GM19043 (cell line): ENCODE measurements around the gene CSK.

Source experiments
- ATAC-seq: cut with Tn5 transposase; IDR thresholded peaks from one replicate; pipeline ENCODE4 v1.9.1; 2021; ENCODE audit warnings: low read depth; ENCODE audit not compliant: unreplicated experiment

Gene CSK

GRCh38 chr15:74822233-74822632 lies 40.4 kb downstream of the CSK start:
- no peak for ATAC-seq

- ATAC-seq: no peak
Observed at GRCh38 chr15:74823324-74823723, 41.4 kb downstream of the CSK start.

DNA sequence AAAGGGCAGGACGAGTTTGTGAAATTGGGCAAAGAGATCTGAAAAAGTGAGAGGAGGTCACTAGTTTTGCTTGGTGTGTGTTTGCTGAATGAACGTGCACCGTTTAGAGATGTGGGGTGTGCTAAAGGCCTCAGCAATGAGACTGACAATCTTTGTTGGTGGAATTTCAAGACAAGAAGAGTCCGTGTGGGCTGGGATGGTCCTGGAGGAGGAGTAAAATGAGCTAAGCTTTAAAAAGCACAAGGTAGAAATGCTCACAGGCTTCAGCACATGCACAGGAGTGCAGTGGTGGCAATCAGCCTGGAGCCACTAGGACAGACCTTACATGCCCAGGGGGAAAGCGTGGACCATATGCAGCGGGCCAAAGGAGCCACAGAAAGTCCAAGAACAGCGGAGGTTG lies 43.1 kb downstream of the CSK start:
- ATAC-seq: no peak

DNA sequence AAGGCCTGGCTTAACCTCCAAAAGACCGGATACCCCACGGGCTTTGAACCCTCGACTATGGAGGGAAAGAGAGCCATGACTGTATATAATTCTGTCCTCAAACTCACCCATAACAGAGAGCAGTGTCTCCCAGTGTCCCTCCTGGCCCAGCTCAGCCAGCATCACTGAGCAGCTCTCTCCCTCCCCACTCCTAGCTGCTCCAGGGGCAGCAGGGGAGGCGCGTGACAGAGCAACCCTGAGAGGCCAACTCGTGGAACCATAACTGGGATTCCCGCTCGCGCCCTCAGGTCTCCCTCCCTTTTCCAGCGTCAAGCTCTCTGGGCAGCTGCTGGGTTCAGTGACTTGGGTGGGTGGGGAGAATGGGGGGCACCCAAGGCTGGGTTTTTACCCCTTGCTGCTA lies 44.0 kb downstream of the CSK start:
- no peak for ATAC-seq

DNA sequence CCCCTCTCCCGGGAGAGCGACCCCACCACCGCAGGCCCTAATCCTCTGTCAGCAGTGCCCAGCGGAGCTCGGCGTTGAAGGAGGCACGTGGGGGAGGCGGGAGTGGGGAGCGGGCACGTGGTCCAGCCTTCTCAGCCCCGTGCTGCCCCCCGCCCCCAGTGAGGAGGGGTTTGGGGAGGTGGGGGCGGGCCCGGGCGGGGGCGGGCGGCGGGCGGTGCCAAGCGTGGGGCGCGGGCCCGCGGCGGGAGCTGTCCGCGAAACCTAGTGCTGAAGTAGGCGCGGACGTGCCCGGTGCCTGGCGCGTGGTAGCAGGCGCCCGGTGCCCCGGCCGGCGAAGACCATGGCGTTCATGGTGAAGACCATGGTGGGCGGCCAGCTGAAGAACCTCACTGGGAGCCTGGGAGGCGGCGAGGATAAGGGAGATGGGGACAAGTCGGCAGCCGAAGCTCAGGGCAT lies 44.5 kb downstream of the CSK start, which contains the start of gene CPLX3:
CPLX3 (plus strand) TSS at position 264 of the 456 bp plus-strand sequence; CDS start at position 341, 77 bp downstream.
- no peak for ATAC-seq

DNA sequence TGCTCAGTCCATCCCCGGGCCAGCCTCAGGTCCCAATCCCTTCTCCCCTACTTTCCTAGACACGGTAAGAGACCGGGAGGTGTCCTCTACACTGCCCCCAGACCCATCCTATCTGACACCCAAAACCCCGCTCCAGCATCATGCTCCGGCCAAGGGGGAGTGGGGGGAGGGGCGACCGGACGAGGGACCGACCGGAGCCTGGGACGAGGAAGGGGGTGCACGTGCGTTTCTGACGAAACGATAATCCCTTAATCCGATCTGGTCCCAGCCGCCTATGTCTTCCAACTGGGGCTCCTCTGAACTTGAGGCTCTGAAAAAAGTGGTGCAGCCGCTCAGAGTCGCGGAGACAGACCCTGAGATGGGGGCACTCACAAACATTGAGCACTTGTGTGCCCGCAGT lies 45.0 kb downstream of the CSK start:
- no peak for ATAC-seq

DNA sequence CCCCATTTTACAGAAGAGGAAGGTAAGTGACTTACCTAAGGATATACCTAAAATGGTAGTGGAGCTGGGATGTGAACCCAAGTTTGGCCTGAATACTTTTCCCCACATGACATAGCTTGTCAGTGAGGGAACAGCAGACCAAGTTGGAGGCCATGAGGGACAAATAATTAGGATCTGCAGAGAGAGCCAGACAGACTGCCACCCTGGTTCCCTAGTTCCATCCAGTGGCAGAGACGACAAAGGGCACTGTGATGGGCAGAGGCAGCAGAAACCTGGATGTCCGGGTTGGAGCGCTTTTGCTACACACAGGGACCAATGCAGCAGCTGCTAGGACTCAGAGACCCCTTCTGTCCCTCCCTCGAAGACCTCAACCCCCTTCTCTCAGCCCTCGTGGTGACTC lies 45.7 kb downstream of the CSK start:
- ATAC-seq: no peak

GRCh38 chr15:74828835-74829234 lies 47.0 kb downstream of the CSK start:
- ATAC-seq: no peak

DNA sequence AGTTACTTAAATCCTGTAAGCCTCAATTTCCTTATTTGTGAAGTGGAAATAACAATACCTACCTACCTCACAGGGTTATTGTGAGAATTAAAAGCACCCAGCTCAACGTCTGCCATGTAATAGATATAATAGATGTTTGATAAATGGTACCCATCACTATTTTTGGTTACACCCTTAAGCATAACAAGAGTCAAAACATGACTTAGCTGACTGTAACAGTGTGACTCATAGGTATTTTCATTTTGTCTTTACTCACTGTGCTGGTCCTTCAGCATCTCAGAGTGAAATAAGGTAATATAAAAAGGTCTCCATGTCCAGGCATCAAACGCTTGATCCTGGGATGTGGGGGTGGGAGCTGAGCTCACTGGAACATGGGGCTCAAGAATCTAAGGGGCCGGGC lies 47.6 kb downstream of the CSK start:
- ATAC-seq: no peak

DNA sequence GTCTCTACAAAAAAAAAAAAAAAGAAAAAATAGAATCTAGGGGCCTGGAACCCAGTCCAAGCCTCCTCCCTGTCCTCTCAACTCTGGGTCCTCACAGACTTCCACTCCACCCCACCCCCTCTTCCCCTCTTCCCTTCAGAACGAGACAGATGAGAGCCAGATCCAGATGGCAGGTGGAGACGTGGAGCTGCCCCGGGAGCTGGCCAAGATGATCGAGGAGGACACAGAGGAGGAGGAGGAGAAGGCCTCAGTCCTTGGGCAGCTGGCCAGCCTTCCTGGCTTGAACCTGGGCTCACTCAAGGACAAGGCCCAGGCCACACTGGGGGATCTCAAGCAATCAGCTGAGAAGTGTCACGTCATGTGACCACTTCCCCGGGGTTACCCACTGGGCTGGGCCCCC lies 48.1 kb downstream of the CSK start:
- no peak for ATAC-seq

- no peak for ATAC-seq
Observed at GRCh38 chr15:74830868-74831267, 49.0 kb downstream of the CSK start.

DNA sequence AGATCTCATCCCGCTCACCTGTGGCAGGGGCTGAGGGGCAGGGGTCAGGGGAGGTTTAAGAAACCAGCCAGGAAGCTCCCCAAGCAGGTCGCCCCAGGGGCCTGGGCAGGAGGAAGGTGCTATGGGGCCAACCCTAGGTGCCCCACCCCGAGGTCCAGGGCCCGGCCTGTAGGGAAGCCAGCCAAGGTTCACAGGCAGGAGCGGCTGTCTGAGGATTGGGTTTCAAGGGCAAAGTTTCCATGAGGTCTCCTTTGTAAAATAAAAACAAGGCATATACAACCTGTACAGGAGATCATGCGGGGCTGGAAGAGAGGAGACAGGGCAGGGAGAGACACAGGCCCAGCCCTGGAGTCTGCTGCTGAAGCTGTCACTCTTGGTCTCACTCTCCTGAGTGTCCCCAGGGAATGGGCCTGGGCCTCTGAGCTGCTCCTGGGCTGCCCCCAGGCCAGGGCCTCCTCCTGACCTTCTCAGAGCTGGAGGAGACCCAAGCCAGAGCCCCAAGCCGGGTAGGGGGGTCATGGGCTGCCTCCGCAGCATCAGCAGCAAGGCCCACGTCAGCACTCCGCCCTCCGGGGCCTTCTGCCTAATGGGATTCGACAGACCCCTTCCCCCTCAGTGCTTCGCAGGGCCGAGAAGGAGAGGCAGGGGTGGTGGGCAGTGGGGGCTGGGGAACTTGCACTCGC lies 50.1 kb downstream of the CSK start:
- ATAC-seq: no peak

GRCh38 chr15:74832826-74833225 lies 50.9 kb downstream of the CSK start:
- ATAC-seq: no peak

DNA sequence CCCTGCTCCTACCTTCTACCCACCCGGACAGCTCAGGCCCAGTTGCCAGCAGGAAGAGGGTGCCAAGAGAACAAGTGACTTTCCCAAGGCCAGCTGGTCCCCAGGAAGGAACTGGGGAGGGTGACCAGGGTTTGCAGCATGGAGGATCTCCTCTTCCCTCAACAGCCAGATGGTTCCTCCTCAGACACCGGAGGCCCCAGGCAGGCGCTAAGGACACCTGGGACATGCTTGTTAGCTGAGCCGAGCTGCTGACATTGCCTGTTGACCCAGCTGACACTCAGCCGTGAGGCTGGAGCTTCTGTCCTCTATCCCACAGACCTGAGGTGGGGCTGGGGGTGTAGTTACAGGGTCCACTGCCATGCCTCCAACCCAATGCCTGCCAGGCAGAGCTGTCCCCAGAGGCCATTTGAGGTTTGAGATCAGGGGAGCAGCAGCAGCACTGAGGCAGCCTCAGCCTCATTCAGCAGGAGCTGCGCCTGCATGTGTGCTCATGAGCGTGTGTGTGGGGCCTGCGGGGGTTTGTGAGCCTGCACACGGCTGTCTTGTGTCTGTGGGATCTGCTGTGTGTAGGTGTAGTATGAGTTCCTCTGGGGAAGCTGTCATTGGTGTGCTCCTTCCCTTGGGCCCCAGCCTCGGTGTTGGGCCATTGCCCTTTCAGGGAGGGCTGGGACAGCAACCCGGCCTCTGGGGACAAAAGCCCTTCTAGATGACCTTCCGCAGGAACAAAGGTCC lies 51.7 kb downstream of the CSK start:
- no peak for ATAC-seq

- no peak for ATAC-seq
Observed at GRCh38 chr15:74835312-74835823, 53.5 kb downstream of the CSK start.

DNA sequence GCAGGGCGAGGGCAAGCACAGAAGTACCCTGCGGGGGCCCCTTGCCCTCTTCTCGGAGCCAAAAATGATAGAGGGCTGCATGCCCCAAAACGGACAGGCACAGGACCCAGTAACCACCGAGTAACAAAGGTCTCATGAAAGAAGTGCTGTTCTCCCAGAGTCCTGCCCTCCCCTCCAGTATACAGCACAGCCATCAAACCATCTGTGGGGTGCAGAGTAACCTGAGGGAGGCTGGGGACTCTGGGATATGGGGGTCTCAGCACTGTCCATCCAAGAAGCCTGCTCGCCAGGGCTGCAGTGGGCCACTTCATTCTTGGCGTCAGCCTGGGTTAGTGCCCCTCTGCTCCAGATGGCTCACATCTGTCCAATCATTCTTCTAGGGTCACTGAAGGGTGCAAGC lies 55.0 kb downstream of the CSK start:
- ATAC-seq: no peak

- no peak for ATAC-seq
Observed at GRCh38 chr15:74837482-74838136, 55.7 kb downstream of the CSK start.

GRCh38 chr15:74838137-74838516 lies 56.2 kb downstream of the CSK start:
- ATAC-seq: no peak

GRCh38 chr15:74838746-74839525 lies 57.1 kb downstream of the CSK start:
- ATAC-seq: no peak

GRCh38 chr15:74839526-74840395 lies 57.9 kb downstream of the CSK start:
- ATAC-seq: no peak
